SK-N-SH (cell line): ENCODE measurements around the gene LSR. TPM values are rescaled to one million over a fixed set of nuclear protein-coding genes. Genes with fewer than 3 reads are reported as not detected.

Experiments used
- CTCF ChIA-PET: fragments of 300-600, 350-600 bp; formaldehyde crosslinking; extraction: SDS; loops from one replicate; lab custom pipeline; 2021; lab: Yijun Ruan, JAX
- POLR2A ChIA-PET: fragments of 350-600 bp; sonication (Branson Sonifier 250); formaldehyde crosslinking; extraction: SDS; loops from one replicate; lab custom pipeline; 2020; ENCODE audit warnings: antibody characterized with exemption, inconsistent platforms; lab: Yijun Ruan, JAX
- DNase-seq: peaks from one replicate; pipeline ENCODE4 v3.0.0; 2012
- H2AFZ ChIP-seq: fragments of 200-600 bp; sonication (generic); 2 replicates; pipeline ENCODE4 v1.8.1; 2016; ENCODE audit warnings: antibody characterized with exemption, mild to moderate bottlenecking, low read depth
- H3F3A ChIP-seq: fragments of 200-600 bp; sonication (generic); replicated peaks from 2 replicates; pipeline ENCODE3; 2016; ENCODE audit warnings: antibody characterized with exemption, mild to moderate bottlenecking; ENCODE audit not compliant: insufficient read depth
- H3K27ac ChIP-seq, 2 experiments: fragments of 200-500 bp in 1 of 2; fragments of 200-600 bp in 1 of 2; sonication (Bioruptor generic) in 1 of 2; sonication (generic), shearing (Covaris generic) in 1 of 2; 2 replicates each; pipeline versions ENCODE4 v1.5.1 to v1.6.1; 2014 to 2016; ENCODE audit warnings: low read depth in 2 of 2, inconsistent platforms in 1 of 2, low read length in 1 of 2, mild to moderate bottlenecking in 1 of 2, mixed read lengths in 1 of 2
- H3K27me3 ChIP-seq: fragments of 200-600 bp; sonication (generic), shearing (Covaris generic); 2 replicates; pipeline ENCODE4 v1.6.1; 2016; ENCODE audit warnings: mixed run types; ENCODE audit not compliant: insufficient read depth
- H3K36me3 ChIP-seq, 2 experiments: fragments of 200-500 bp in 1 of 2; fragments of 200-600 bp in 1 of 2; sonication (Bioruptor generic) in 1 of 2; sonication (generic) in 1 of 2; replicated peaks in 1 of 2; 2 replicates each; pipeline versions ENCODE3 to v1.5.1; 2014 to 2016; ENCODE audit warnings: low read length in 1 of 2, mild to moderate bottlenecking in 1 of 2; ENCODE audit not compliant: insufficient read depth in 2 of 2, control insufficient read depth in 1 of 2
- H3K4me1 ChIP-seq, 2 experiments: fragments of 200-500 bp in 1 of 2; fragments of 200-600 bp in 1 of 2; sonication (Bioruptor generic) in 1 of 2; sonication (generic), shearing (Covaris generic) in 1 of 2; 2 replicates each; pipeline versions ENCODE4 v1.5.1 to v1.6.1; 2014 to 2016; ENCODE audit warnings: low read depth in 1 of 2, low read length in 1 of 2, mixed run types in 1 of 2; ENCODE audit not compliant: insufficient read depth in 2 of 2, control insufficient read depth in 1 of 2
- H3K4me2 ChIP-seq: fragments of 200-600 bp; sonication (generic), shearing (Covaris generic); 2 replicates; pipeline ENCODE4 v1.6.1; 2017; ENCODE audit warnings: mixed run types
- H3K4me3 ChIP-seq, 2 experiments: fragments of 200-500 bp in 1 of 2; fragments of 200-600 bp in 1 of 2; sonication (Bioruptor generic) in 1 of 2; sonication (generic), shearing (Covaris generic) in 1 of 2; 2 replicates each; pipeline versions ENCODE4 v1.5.1 to v1.8.1; 2014 to 2016; ENCODE audit warnings: low read depth in 2 of 2, inconsistent platforms in 1 of 2, low read length in 1 of 2, mild to moderate bottlenecking in 1 of 2, mixed read lengths in 1 of 2, moderate library complexity in 1 of 2
- H3K79me2 ChIP-seq: fragments of 200-600 bp; sonication (generic); 2 replicates; pipeline ENCODE4 v1.8.1; 2017; ENCODE audit warnings: mild to moderate bottlenecking; ENCODE audit not compliant: insufficient read depth
- H3K9ac ChIP-seq: fragments of 200-600 bp; sonication (generic); 2 replicates; pipeline ENCODE4 v1.6.1; 2017; ENCODE audit warnings: mixed run types
- H3K9me2 ChIP-seq: fragments of 200-600 bp; sonication (generic); 2 replicates; pipeline ENCODE4 v1.6.1; 2017; ENCODE audit warnings: mixed run types
- H3K9me3 ChIP-seq: fragments of 200-600 bp; sonication (generic); 2 replicates; pipeline ENCODE4 v1.6.1; 2017; ENCODE audit warnings: mixed run types, mild to moderate bottlenecking, moderate library complexity
- H4K20me1 ChIP-seq: fragments of 200-600 bp; sonication (generic); 2 replicates; pipeline ENCODE4 v1.6.1; 2017; ENCODE audit warnings: mild to moderate bottlenecking, mixed run types; ENCODE audit not compliant: insufficient read depth
- CTCF ChIP-seq: fragments of 200-600 bp; sonication (generic); IDR thresholded peaks from 2 replicates; pipeline ENCODE4 v1.6.1; 2017; ENCODE audit warnings: antibody characterized with exemption, mild to moderate bottlenecking, moderate library complexity
- EP300 ChIP-seq, 2 experiments: IDR thresholded peaks; 2 replicates each; pipeline versions ENCODE4 v1.4.0 to v1.6.1; 2012; ENCODE audit warnings: borderline replicate concordance in 1 of 2, low read depth in 1 of 2, low read length in 1 of 2
- FOXJ3 ChIP-seq: sonication (generic); formaldehyde crosslinking; IDR thresholded peaks from 2 replicates; pipeline ENCODE4 v1.5.1; 2020; ENCODE audit warnings: mild to moderate bottlenecking, missing genetic modification reagents
- GABPA ChIP-seq: IDR thresholded peaks from 2 replicates; pipeline ENCODE4 v1.4.0; 2012; ENCODE audit warnings: low read depth, mild to moderate bottlenecking
- IRF3 ChIP-seq: fragments of 150-350 bp; IDR thresholded peaks from 2 replicates; pipeline ENCODE4 v1.6.1; 2016; ENCODE audit warnings: mild to moderate bottlenecking, low read depth, low read length
- JUND ChIP-seq: IDR thresholded peaks from 2 replicates; pipeline ENCODE4 v1.4.0; 2012
- MAX ChIP-seq: IDR thresholded peaks from 2 replicates; pipeline ENCODE4 v1.4.0; 2012; ENCODE audit warnings: low read depth
- NFIC ChIP-seq: IDR thresholded peaks from 2 replicates; pipeline ENCODE4 v1.4.0; 2012; ENCODE audit warnings: borderline replicate concordance
- NRF1 ChIP-seq: IDR thresholded peaks from 2 replicates; pipeline ENCODE4 v1.6.1; 2012; ENCODE audit warnings: low read depth, mild to moderate bottlenecking, low read length
- REST ChIP-seq: IDR thresholded peaks from 2 replicates; pipeline ENCODE4 v1.6.1; 2012; ENCODE audit warnings: mild to moderate bottlenecking, low read depth, low read length, moderate library complexity
- SIN3A ChIP-seq: IDR thresholded peaks from 2 replicates; pipeline ENCODE4 v1.6.1; 2012; ENCODE audit warnings: low read depth, mild to moderate bottlenecking, low read length, moderate library complexity, borderline replicate concordance
- SMC3 ChIP-seq: IDR thresholded peaks from 2 replicates; pipeline ENCODE4 v1.6.1; 2012; ENCODE audit warnings: low read depth, low read length, improper control_type of control experiment
- TEAD4 ChIP-seq: IDR thresholded peaks from 2 replicates; pipeline ENCODE4 v1.4.0; 2012; ENCODE audit warnings: mild to moderate bottlenecking, borderline replicate concordance; ENCODE audit not compliant: insufficient read depth
- USF1 ChIP-seq: IDR thresholded peaks from 2 replicates; pipeline ENCODE4 v1.4.0; 2012; ENCODE audit warnings: low read depth, borderline replicate concordance
- WGBS: methylation state at CpG from one replicate; pipeline ENCODE4 v1.1.6; 2017; ENCODE audit warnings: low lambda C conversion rate; 5-methylcytosine and 5-hydroxymethylcytosine counted together
- polyA plus RNA-seq, 3 experiments: library from polyadenylated mRNA; depleted of rRNA; stranded (reverse); fragments of >200 nt; gene quantifications; 2 replicates each; pipeline ENCODE4 v1.2.3, GENCODE V29; 2012

The LSR gene
- polyA plus RNA-seq, 1 of the 3 experiments (the other 2 are of a cell fraction), result 0.62 TPM

- WGBS, result 25% methylated on average over 17 of the region's 20 CpGs
- H3K9ac ChIP-seq, result no peak overlapping the region
- H3F3A ChIP-seq, result no peaks in the 10 kb centered on the region
- POLR2A ChIA-PET, result no interaction called here
- no peaks in the 10 kb centered on the region for H4K20me1 ChIP-seq
- no peak for DNase-seq
- H3K36me3 ChIP-seq, result no peaks in the 10 kb centered on the region
- H3K27me3 ChIP-seq, result peaks cover 80% of the 10 kb centered on the region
- no peak overlapping the region for H3K27ac ChIP-seq
- TF ChIP-seq IRF3 (no peak), NFIC (no peak), NRF1 (no peak), REST (no peak)
- no peak overlapping the region for H2AFZ ChIP-seq
- no peaks in the 10 kb centered on the region for H3K79me2 ChIP-seq
- CTCF ChIA-PET, result interaction anchor here (1.4 to 1.9 kb wide), 3 partner anchors 20 to 224 kb away, joined by 4 to 6 read pairs (median 5); no protein-coding TSS in a partner anchor
- H3K9me2 ChIP-seq, result no peaks in the 10 kb centered on the region
- no peak overlapping the region for H3K4me2 ChIP-seq
- H3K4me3 ChIP-seq, result no peak overlapping the region
- H3K4me1 ChIP-seq, result no peaks in the 10 kb centered on the region
- no peaks in the 10 kb centered on the region for H3K9me3 ChIP-seq
These were observed 41.8 kb downstream of the LSR start for GRCh38 chr19:35290381-35291127.

GRCh38 chr19:35291259-35291658 lies 42.5 kb downstream of the LSR start:
- Histone ChIP-seq H3K4me2 (no peak overlapping the region), H3K4me3 (no peak overlapping the region), H3K9me2 (no peaks in the 10 kb centered on the region), H2AFZ (no peak overlapping the region), H3K79me2 (no peaks in the 10 kb centered on the region), H3K4me1 (no peaks in the 10 kb centered on the region), H3K9ac (no peak overlapping the region), H3K36me3 (no peaks in the 10 kb centered on the region), H3K27me3 (peaks cover 81% of the 10 kb centered on the region), H4K20me1 (no peaks in the 10 kb centered on the region), H3K9me3 (no peaks in the 10 kb centered on the region), H3K27ac (no peak overlapping the region), H3F3A (no peaks in the 10 kb centered on the region)
- ChIA-PET POLR2A (no interaction called here), CTCF (interaction anchor here (1.6 kb wide), 1 partner anchor 21 kb away, joined by 5 read pairs; no protein-coding TSS in a partner anchor)
- WGBS, result 20% methylated on average over 6 of the region's 6 CpGs
- no peak for DNase-seq
- TF ChIP-seq TEAD4 (no peak), SIN3A (no peak), SMC3 (no peak), JUND (no peak), FOXJ3 (no peak), EP300 (IDR thresholded peaks at IDR 0.05; ENCODE audit: borderline replicate concordance in 1 of 2, low read depth in 1 of 2, low read length in 1 of 2) (no peak), USF1 (no peak), GABPA (no peak), CTCF (no peak), MAX (no peak)
